ENCODE results near the gene RTP2. TPM values are rescaled to one million over a fixed set of nuclear protein-coding genes. Genes with fewer than 3 reads are reported as not detected.
A peak's percentile ranks its signal among the peaks of the same experiment; 100 is the strongest.
"Not testable (repeated sequence)": the region's sequence is repeated elsewhere in the genome, so short reads cannot be mapped to it uniquely, and the experiment has no call there.

Gene RTP2
- total RNA-seq, 1 experiment from 2014 or later: not detected

DNA sequence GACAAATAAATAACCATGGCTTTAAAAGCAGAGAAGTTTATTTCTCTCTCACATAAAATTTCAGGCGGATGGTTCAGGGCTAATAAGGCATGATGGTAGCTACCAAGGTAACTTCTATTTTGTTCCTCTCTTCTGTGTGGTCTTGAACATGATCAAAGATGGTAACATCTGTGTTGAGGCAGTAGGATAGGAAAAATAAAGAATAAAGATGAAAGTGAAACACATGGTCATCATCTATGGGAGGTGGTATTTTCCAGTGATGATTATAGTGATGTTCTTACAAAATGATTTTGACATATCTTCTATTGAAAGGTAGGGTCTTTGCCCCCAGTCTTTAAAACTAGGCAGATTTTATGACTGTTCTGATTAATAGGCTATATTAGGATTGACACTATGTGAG lies 17.9 kb downstream of the RTP2 start:
- no TSS peak for BruUV-seq (replicated peaks)
- Histone ChIP-seq H3K36me3 (ENCODE audit: insufficient read depth, low read length, poor library complexity, severe bottlenecking) (no peaks in the 10 kb centered on the region), H3K4me3 (ENCODE audit: low read depth, low read length, poor library complexity, severe bottlenecking) (no peak overlapping the region), H3K27me3 (replicated peaks; ENCODE audit: insufficient read depth, low read depth, low read length, poor library complexity) (no peaks in the 10 kb centered on the region), H3K4me1 (ENCODE audit: insufficient read depth, low read length, poor library complexity, severe bottlenecking) (peaks cover 1% of the 10 kb centered on the region), H3K9me3 (ENCODE audit: low read depth, low read length, poor library complexity, severe bottlenecking) (no peaks in the 10 kb centered on the region), H3K27ac (ENCODE audit: low read depth, low read length, poor library complexity, severe bottlenecking) (no peak overlapping the region)
- CTCF ChIA-PET: no interaction called here
- intact Hi-C loops (cut with micrococcal nuclease; ENCODE audit: unreplicated experiment): no loop called here
- TF ChIP-seq CTCF (conservative IDR thresholded peaks at IDR 0.05; ENCODE audit: low read depth, low read length) (no peak), EZH2 (IDR thresholded peaks at IDR 0.05; ENCODE audit: borderline replicate concordance, low read depth, low read length, poor library complexity, severe bottlenecking) (no peak)
- DNase-seq (ENCODE audit: low spot score): no peak
- POLR2A ChIA-PET (ENCODE audit: low non-redundant PET): no interaction called here

- H3K9me3 ChIP-seq (ENCODE audit: low read depth, low read length, poor library complexity, severe bottlenecking); H3K27ac ChIP-seq (ENCODE audit: low read depth, low read length, poor library complexity, severe bottlenecking); H3K4me3 ChIP-seq (ENCODE audit: low read depth, low read length, poor library complexity, severe bottlenecking); H3K36me3 ChIP-seq (ENCODE audit: insufficient read depth, low read length, poor library complexity, severe bottlenecking); H3K27me3 ChIP-seq (replicated peaks; ENCODE audit: insufficient read depth, low read depth, low read length, poor library complexity); intact Hi-C loops (cut with micrococcal nuclease; ENCODE audit: unreplicated experiment); BruUV-seq (replicated peaks); H3K4me1 ChIP-seq (ENCODE audit: insufficient read depth, low read length, poor library complexity, severe bottlenecking); DNase-seq (ENCODE audit: low spot score): not testable (repeated sequence)
- POLR2A ChIA-PET (ENCODE audit: low non-redundant PET): interaction anchor here (0.7 kb wide), 1 partner anchor 450 kb away, joined by 12 read pairs; no protein-coding TSS in a partner anchor
- CTCF ChIA-PET: interaction anchor here (1.1 kb wide), 1 partner anchor 27 kb away, joined by 9 read pairs; no protein-coding TSS in a partner anchor
Observed at GRCh38 chr3:187681756-187682155, 20.6 kb downstream of the RTP2 start.

DNA sequence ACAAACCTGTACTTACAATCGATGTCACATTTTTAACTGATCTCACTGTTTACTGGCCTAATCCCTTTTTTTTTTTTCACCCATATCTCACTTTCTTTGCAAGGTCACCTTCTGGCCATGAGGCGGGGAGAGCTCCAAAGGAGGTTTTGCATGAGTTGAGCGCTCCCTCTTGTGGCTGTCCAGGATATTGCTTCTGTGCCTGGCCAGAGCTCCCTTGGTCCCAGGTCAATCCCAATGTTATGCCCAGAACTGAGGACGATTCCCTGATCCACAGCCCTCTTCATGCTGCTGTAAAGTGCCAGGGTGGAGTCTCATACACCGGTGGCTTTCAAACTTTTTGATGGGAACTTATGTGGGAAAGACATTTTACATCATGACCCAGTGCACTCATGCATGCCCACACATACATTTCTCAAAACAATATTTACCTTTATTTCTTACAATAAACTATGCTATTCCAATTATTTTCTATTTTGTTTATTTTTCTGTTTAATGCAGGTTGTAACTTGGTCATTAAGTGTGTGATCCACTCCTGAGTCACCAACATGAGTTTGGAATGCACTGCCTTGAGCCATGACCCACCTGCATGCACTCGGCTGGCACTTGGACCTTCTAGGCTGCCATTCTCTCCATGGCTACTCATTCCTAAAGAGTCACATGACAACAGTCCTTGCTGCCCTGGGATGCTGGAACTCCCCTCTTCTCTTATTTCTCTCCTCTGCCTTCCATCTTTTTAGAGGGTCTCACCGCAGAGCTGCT lies 22.5 kb downstream of the RTP2 start:
- H3K27ac ChIP-seq (ENCODE audit: low read depth, low read length, poor library complexity, severe bottlenecking): no peak overlapping the region
- ChIA-PET POLR2A (ENCODE audit: low non-redundant PET) (interaction anchor here (0.6 kb wide), 2 partner anchors 361 to 363 kb away, joined by 5 read pairs; no protein-coding TSS in a partner anchor), CTCF (interaction anchor here (0.5 to 5.1 kb wide), 20 partner anchors 11 to 1528 kb away, joined by 3 to 210 read pairs (median 4); partner anchors contain the start of gene DNAJB11)
- H3K27me3 ChIP-seq (replicated peaks; ENCODE audit: insufficient read depth, low read depth, low read length, poor library complexity): no peaks in the 10 kb centered on the region
- DNase-seq (ENCODE audit: low spot score): peak; percentile 78
- BruUV-seq (replicated peaks): no TSS peak
- H3K4me1 ChIP-seq (ENCODE audit: insufficient read depth, low read length, poor library complexity, severe bottlenecking): peaks cover 7% of the 10 kb centered on the region
- H3K36me3 ChIP-seq (ENCODE audit: insufficient read depth, low read length, poor library complexity, severe bottlenecking): no peaks in the 10 kb centered on the region
- TF ChIP-seq EZH2 (IDR thresholded peaks at IDR 0.05; ENCODE audit: borderline replicate concordance, low read depth, low read length, poor library complexity, severe bottlenecking) (no peak), CTCF (conservative IDR thresholded peaks at IDR 0.05; ENCODE audit: low read depth, low read length) (peak; percentile 95)
- H3K9me3 ChIP-seq (ENCODE audit: low read depth, low read length, poor library complexity, severe bottlenecking): no peaks in the 10 kb centered on the region
- intact Hi-C loops (cut with micrococcal nuclease; ENCODE audit: unreplicated experiment): loop anchor here (1.0 kb wide), 3 partner anchors 64 to 460 kb away; no protein-coding TSS in a partner anchor
- H3K4me3 ChIP-seq (ENCODE audit: low read depth, low read length, poor library complexity, severe bottlenecking): no peak overlapping the region
